ENCODE results near the gene EIF3CL. TPM values are rescaled to one million over a fixed set of nuclear protein-coding genes. Genes with fewer than 3 reads are reported as not detected.

The EIF3CL gene, protein sequence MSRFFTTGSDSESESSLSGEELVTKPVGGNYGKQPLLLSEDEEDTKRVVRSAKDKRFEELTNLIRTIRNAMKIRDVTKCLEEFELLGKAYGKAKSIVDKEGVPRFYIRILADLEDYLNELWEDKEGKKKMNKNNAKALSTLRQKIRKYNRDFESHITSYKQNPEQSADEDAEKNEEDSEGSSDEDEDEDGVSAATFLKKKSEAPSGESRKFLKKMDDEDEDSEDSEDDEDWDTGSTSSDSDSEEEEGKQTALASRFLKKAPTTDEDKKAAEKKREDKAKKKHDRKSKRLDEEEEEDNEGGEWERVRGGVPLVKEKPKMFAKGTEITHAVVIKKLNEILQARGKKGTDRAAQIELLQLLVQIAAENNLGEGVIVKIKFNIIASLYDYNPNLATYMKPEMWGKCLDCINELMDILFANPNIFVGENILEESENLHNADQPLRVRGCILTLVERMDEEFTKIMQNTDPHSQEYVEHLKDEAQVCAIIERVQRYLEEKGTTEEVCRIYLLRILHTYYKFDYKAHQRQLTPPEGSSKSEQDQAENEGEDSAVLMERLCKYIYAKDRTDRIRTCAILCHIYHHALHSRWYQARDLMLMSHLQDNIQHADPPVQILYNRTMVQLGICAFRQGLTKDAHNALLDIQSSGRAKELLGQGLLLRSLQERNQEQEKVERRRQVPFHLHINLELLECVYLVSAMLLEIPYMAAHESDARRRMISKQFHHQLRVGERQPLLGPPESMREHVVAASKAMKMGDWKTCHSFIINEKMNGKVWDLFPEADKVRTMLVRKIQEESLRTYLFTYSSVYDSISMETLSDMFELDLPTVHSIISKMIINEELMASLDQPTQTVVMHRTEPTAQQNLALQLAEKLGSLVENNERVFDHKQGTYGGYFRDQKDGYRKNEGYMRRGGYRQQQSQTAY
- 164 and 188 TPM in 2 replicates for total RNA-seq

DNA sequence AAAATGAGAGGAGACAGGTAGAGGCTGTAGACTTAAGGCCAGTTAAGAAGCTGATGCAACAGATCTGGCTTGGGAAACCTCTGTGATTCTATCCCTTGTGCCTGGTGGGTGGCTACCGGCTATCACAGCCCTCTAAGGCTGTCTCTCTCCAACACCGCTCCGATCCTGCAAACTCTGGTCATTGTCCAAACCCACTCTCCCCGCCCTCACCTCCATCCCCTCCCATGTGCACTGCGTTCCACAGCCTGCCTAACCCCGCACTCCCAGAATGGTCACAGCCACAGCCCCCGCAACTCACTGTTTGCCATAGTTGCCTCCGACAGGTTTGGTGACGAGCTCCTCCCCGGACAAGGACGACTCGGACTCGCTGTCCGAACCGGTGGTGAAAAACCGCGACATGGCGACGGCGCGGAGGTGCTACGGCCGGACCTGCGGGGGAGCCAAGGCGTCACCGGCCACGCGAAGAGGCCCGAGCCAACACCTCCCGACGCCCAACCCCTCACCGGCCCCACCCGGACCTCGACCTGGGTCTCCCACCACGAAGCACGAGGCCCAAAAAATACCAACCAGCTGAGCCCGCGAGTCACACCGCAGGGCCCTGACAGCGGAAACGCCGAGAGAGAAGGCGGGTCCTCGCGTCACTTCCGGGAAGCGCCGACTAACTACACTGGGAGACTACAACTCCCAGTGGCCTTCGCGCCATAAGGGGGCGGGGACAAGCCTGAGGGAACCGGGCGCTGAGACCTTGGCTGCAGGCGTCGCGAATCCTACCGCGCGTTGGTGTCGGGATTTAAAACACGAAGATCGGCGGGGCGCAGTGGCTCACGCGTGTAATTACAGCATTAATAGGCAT lies at the start of gene EIF3CL:
TSS of gene EIF3CL (minus strand) at position 622 of the 853 bp plus-strand sequence. CDS start at position 399, 223 bp downstream.

GRCh38 chr16:28363408-28363807 lies 40.2 kb downstream of the EIF3CL start, which contains the start of gene NPIPB6:
Gene NPIPB6 (minus strand): TSS chr16:28363508. CDS start chr16:28362822, 686 bp downstream.

Other genes with a start within 250 kb of the EIF3CL start
- gene XPO6, start 191.9 kb downstream of the EIF3CL start, total RNA-seq, result 83.0 and 127 TPM in 2 replicates
- under 0.01 and 0.28 TPM in 2 replicates for gene SBK1, start 111.3 kb downstream of the EIF3CL start, total RNA-seq
- gene NPIPB6, start 40.3 kb downstream of the EIF3CL start, total RNA-seq, result under 0.01 and 2.1 TPM in 2 replicates
- not detected in 2 replicates for gene NPIPB7, start 68.5 kb upstream of the EIF3CL start, total RNA-seq
- 12.0 and 20.9 TPM in 2 replicates for gene CLN3, start 88.2 kb upstream of the EIF3CL start, total RNA-seq
- 0.07 TPM in 1 of 2 replicates, not detected in the other for gene APOBR, start 90.8 kb upstream of the EIF3CL start, total RNA-seq
- gene IL27, start 103.0 kb upstream of the EIF3CL start, total RNA-seq, result not detected in 2 replicates
- gene NUPR1, start 135.1 kb upstream of the EIF3CL start, total RNA-seq, result 76.2 and 90.9 TPM in 2 replicates
- 9.9 and 12.2 TPM in 2 replicates for gene SGF29, start 150.1 kb upstream of the EIF3CL start, total RNA-seq
- gene SULT1A2, start 193.2 kb upstream of the EIF3CL start, total RNA-seq, result 0.21 TPM in 1 of 2 replicates, not detected in the other
- 2.4 and 2.7 TPM in 2 replicates for gene SULT1A1, start 206.2 kb upstream of the EIF3CL start, total RNA-seq
- gene NPIPB8, start 234.2 kb upstream of the EIF3CL start, total RNA-seq, result 0.34 and 0.50 TPM in 2 replicates